Stimulated activated CD8-positive, alpha-beta memory T cell treated with anti-CD3 and anti-CD28 coated beads, Interleukin-2, amount 100 ng/mL, for 48 hours (primary cell): Measurements from ENCODE around the gene MAD1L1.
"Not testable (repeated sequence)": the region's sequence is repeated elsewhere in the genome, so short reads cannot be mapped to it uniquely, and the experiment has no call there.

Experiments used
- DNase-seq, 2 donors: peaks; one replicate each; pipeline ENCODE4 v3.0.0-alpha.2; 2020; ENCODE audit warnings: low read depth in 2 of 2

The MAD1L1 gene

GRCh38 chr7:2068693-2069471 lies 163.9 kb downstream of the MAD1L1 start:
- DNase-seq: no peak

DNA sequence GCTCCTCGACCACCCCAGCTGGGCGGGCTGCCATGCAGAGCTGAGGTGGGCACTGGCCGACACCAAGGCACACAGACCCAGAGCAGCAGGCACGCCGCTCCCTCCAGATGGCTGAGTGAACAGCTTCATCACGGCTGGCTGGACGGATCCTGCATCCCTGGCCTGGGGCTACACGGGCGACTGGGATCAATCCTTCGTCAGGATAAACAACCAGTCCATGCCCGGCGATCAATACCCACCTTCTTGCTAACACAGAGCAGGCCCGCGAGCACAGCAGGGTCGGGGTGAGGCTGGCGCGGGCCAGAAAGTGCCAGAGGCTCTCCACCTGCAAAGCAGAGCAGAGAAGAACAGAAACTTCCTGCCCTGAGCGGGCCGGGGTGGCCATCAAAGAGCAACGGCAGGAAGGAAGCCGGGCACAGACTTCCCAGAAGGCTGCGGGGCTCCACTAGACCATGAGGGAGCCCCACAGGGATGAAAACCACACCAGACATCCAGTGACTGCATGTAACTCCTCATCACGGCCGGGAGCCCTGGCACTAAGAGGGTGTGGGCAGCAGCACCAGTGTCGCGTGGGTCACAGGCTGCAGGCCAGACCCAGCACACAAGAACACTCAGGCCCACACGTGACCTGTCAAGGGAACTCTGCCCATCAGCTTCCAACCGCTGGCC lies 166.4 kb downstream of the MAD1L1 start:
- no peak for DNase-seq

GRCh38 chr7:2065528-2065927 lies 167.2 kb downstream of the MAD1L1 start:
- DNase-seq: no peak

- no peak for DNase-seq
Observed at GRCh38 chr7:2063563-2064260, 169.0 kb downstream of the MAD1L1 start.

GRCh38 chr7:2062648-2063047 lies 170.1 kb downstream of the MAD1L1 start:
- DNase-seq: no peak

- DNase-seq: no peak
Observed at GRCh38 chr7:2060701-2061100, 172.0 kb downstream of the MAD1L1 start.

DNA sequence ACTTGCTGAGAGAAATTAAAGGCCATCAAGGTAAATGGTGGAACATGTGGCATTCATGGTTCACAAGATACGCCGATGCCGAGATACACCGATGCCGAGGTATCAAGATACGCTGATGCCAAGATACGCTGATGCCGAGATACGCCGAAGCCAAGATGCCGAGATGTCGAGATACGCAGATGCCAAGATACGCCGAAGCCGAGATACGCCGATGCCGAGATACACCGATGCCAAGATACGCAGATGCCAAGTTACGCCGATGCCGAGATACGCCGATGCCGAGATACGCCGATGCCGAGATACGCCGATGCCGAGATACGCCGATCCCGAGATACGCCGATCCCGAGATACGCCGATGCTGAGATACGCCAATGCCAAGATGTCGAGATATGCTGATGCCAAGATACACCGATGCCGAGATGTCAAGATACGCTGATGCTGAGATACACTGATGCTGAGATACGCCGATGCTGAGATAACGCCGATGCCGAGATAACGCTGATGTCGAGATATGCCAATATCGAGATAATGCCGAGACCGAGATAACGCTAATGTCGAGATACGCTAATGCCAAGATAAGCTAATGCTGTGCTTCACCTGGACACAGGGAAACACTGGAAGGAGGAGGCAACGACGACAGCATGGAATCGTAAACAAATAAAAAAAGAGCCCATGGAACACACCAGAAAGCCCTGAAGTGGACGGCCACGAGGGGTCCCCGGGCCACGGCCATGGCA lies 172.6 kb downstream of the MAD1L1 start:
- no peak for DNase-seq

DNA sequence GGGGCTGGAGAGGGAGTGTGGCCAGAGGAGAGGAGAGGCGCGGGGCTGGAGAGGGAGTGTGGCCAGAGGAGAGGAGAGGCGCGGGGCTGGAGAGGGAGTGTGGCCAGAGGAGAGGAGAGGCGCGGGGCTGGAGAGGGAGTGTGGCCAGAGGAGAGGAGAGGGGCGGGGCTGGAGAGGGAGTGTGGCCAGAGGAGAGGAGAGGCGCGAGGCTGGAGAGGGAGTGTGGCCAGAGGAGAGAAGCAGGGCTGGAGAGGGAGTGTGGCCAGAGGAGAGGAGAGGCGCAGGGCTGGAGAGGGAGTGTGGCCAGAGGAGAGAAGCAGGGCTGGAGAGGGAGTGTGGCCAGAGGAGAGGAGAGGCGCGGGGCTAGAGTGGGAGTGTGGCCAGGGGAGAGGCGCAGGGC lies 174.5 kb downstream of the MAD1L1 start:
- not testable (repeated sequence) for DNase-seq

GRCh38 chr7:2055956-2056355 lies 176.8 kb downstream of the MAD1L1 start:
- no peak for DNase-seq

DNA sequence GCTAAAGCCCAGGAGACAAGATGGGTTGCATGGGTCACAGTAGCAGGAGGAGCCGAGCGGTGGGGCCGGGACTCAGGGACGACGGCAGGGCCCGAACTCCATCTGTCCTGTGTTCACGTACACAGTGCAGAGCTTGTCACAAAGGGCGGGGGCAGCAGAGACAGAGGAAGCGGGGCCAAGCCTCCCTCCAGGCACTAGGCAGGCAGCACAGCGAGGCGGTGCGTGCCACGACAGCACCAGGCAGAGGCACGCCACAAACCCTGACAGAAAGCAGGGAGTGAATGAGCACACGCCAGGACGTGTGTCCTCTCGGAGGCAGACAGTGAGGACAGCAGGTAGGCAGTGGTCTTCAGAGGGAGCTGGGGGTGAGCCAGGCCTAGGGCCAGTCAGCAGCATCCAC lies 177.8 kb downstream of the MAD1L1 start:
- DNase-seq: no peak

GRCh38 chr7:2053395-2053794 lies 179.3 kb downstream of the MAD1L1 start:
- no peak for DNase-seq

GRCh38 chr7:2052657-2053048 lies 180.1 kb downstream of the MAD1L1 start:
- DNase-seq: no peak

- DNase-seq: no peak
Observed at GRCh38 chr7:2051707-2052656, 180.8 kb downstream of the MAD1L1 start.

GRCh38 chr7:2050511-2050866 lies 182.3 kb downstream of the MAD1L1 start:
- DNase-seq: no peak

DNA sequence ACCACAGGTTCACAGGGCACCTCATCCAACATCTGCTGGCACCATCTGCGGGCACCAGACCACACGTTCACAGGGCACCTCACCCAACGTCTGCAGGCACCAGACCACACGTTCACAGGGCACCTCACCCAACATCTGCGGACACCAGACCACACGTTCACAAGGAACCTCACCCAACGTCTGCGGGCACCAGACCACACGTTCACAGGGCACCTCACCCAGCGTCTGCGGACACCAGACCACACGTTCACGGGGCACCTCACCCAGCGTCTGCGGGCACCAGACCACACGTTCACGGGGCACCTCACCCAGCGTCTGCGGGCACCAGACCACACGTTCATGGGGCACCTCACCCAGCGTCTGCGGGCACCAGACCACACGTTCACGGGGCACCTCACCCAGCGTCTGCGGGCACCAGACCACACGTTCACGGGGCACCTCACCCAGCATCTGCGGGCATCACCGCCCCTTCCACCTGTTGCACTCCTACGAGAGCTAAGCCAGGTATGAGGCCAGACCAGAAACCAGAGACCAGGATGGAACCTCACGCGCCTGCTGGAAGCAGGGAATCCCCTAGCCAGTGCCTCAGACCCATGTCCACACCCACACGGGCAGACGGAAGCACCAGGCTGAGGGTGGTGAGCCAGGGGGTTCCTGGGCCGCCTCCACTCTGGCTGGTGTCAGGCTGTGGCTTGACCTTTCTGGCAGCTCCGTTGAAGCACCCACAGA lies 182.8 kb downstream of the MAD1L1 start:
- peak in 1 of 2 donors; percentile 36 for DNase-seq

DNA sequence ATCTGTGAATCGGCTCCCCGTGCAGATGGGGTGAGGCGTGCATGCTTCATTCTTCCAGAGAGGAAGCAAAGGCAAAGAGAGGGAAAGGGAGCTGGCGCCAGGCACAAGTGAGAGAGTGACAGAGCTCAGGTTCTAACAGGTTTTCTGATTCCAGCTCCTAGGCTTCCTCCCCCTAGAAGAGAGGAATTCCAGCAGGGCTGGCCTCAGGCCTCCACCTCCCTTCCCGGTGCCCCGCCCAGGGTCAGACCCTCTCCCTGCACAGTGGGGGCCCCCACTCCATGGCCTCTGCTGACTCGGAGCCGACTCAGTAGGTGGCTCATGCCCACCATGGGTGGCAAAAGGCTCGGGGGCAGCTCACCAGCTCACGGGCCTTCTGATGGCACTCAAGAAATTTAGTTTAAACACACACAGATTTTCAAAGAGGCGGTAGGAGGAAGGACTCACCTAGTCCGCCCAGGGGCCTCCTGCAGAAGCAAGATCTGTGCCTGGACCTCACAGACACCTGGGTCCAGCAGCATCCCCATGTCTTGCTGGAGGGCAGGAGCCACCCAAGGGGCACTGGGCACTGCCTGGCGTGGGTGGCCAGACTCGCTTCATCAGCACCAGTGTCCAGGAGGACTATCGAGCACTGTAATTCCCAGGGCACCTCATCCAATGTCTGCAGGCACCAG lies 183.5 kb downstream of the MAD1L1 start:
- no peak for DNase-seq

GRCh38 chr7:2048531-2048930 lies 184.2 kb downstream of the MAD1L1 start:
- DNase-seq: no peak

DNA sequence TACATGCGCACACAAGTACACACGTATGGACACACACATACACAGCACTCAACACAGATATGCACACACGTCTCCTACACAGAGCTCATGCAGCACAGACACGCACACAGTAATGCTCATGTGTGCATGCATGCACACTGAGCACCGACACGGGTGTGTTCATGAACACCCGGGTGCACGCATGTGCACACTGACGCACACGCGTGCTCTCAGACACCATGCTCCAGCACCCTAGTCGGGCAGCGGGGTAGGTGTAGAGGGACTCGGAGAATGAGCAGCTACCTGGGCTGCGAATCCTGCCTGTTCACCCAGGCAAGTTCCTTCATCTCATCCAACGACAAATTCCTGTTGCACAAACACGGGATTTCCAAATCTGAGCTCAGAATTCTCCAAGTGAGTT lies 184.7 kb downstream of the MAD1L1 start:
- no peak for DNase-seq

- no peak for DNase-seq
Observed at GRCh38 chr7:2046581-2047565, 185.9 kb downstream of the MAD1L1 start.
